GM18508 (cell line): ENCODE results near the gene NOD2.

Experiments
- ATAC-seq: cut with Tn5 transposase; IDR thresholded peaks from one replicate; pipeline ENCODE4 v1.9.1; 2021; ENCODE audit warnings: moderate number of reproducible peaks; ENCODE audit not compliant: insufficient read depth, unreplicated experiment

Gene NOD2

GRCh38 chr16:50740736-50741135, 47.3 kb downstream of the NOD2 start:
- ATAC-seq = no peak

- ATAC-seq = no peak
These were observed 47.9 kb downstream of the NOD2 start for GRCh38 chr16:50741225-50741780.

- peak; percentile 78 for ATAC-seq
These were observed 48.6 kb downstream of the NOD2 start, which contains the start of gene CYLD for GRCh38 chr16:50741781-50742575. TSS of gene CYLD (plus strand) at chr16:50742086. CDS start at chr16:50749699, 7,613 bp downstream.

- ATAC-seq = no peak
These were observed 49.3 kb downstream of the NOD2 start for GRCh38 chr16:50742576-50743200.

- ATAC-seq = no peak
These were observed 50.3 kb downstream of the NOD2 start for GRCh38 chr16:50743581-50744225.

- ATAC-seq = no peak
These were observed 51.5 kb downstream of the NOD2 start for GRCh38 chr16:50744881-50745280.

- ATAC-seq = no peak
These were observed 52.5 kb downstream of the NOD2 start for GRCh38 chr16:50745940-50746339.

- peak; percentile 45 for ATAC-seq
These were observed 54.0 kb downstream of the NOD2 start for GRCh38 chr16:50747207-50747956.

GRCh38 chr16:50751528-50751927, 58.1 kb downstream of the NOD2 start:
- ATAC-seq = no peak

GRCh38 chr16:50752471-50753235, 59.2 kb downstream of the NOD2 start:
- no peak for ATAC-seq

GRCh38 chr16:50756473-50756872, 63.1 kb downstream of the NOD2 start:
- no peak for ATAC-seq

GRCh38 chr16:50761267-50761666, 67.9 kb downstream of the NOD2 start:
- ATAC-seq = no peak

GRCh38 chr16:50762241-50762640, 68.8 kb downstream of the NOD2 start:
- ATAC-seq = no peak

- ATAC-seq = no peak
These were observed 69.8 kb downstream of the NOD2 start for GRCh38 chr16:50763211-50763610.

GRCh38 chr16:50765260-50765659, 71.9 kb downstream of the NOD2 start:
- ATAC-seq = no peak

GRCh38 chr16:50765861-50766260, 72.5 kb downstream of the NOD2 start:
- no peak for ATAC-seq

GRCh38 chr16:50767197-50767596, 73.8 kb downstream of the NOD2 start:
- no peak for ATAC-seq

GRCh38 chr16:50771366-50771765, 78.0 kb downstream of the NOD2 start:
- ATAC-seq = no peak

GRCh38 chr16:50774405-50774804, 81.0 kb downstream of the NOD2 start:
- no peak for ATAC-seq

GRCh38 chr16:50774960-50775359, 81.6 kb downstream of the NOD2 start:
- no peak for ATAC-seq
